ENCODE measurements around the gene SLC9A9. TPM values are rescaled to one million over a fixed set of nuclear protein-coding genes. Genes with fewer than 3 reads are reported as not detected.

Gene SLC9A9
- polyA plus RNA-seq, 1 of the 3 experiments (the other 2 are of a cell fraction), result 0.05 TPM

DNA sequence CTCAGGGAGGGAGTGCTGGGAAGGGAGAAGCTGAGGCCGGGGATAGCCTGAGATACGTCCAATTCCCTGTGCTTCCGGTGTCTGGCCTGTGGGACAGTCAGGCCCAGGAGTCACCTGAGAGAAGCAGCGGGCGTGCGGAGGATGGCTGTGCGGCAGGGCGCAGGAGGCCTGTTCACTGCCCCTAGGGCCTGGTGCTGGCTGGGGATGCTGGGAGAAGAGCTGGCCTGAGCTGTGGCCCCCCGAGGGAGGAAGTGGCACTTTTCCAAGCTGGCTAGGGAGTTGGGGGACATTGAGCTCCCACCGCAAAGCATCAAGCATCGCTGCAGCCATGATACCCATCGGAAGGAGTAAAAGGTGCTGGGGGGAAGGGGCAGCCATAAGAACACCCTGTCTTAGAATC lies 619.9 kb downstream of the SLC9A9 start:
- no peak for TF ChIP-seq JUND (IDR thresholded peaks at IDR 0.05)
- no peak for TF ChIP-seq NFIC (IDR thresholded peaks at IDR 0.05; ENCODE audit: borderline replicate concordance)
- TF ChIP-seq, protein P1, sequence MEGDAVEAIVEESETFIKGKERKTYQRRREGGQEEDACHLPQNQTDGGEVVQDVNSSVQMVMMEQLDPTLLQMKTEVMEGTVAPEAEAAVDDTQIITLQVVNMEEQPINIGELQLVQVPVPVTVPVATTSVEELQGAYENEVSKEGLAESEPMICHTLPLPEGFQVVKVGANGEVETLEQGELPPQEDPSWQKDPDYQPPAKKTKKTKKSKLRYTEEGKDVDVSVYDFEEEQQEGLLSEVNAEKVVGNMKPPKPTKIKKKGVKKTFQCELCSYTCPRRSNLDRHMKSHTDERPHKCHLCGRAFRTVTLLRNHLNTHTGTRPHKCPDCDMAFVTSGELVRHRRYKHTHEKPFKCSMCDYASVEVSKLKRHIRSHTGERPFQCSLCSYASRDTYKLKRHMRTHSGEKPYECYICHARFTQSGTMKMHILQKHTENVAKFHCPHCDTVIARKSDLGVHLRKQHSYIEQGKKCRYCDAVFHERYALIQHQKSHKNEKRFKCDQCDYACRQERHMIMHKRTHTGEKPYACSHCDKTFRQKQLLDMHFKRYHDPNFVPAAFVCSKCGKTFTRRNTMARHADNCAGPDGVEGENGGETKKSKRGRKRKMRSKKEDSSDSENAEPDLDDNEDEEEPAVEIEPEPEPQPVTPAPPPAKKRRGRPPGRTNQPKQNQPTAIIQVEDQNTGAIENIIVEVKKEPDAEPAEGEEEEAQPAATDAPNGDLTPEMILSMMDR (IDR thresholded peaks at IDR 0.05), result no peak
- TF ChIP-seq, protein P2, sequence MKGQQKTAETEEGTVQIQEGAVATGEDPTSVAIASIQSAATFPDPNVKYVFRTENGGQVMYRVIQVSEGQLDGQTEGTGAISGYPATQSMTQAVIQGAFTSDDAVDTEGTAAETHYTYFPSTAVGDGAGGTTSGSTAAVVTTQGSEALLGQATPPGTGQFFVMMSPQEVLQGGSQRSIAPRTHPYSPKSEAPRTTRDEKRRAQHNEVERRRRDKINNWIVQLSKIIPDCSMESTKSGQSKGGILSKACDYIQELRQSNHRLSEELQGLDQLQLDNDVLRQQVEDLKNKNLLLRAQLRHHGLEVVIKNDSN (IDR thresholded peaks at IDR 0.05; ENCODE audit: borderline replicate concordance, low read depth), result no peak
- TF ChIP-seq FOSL2 (IDR thresholded peaks at IDR 0.05; ENCODE audit: borderline replicate concordance, low read depth), result no peak
- no peak for TF ChIP-seq POLR2AphosphoS5 (IDR thresholded peaks at IDR 0.05; ENCODE audit: low read depth, low read length)
- TF ChIP-seq, protein P3, sequence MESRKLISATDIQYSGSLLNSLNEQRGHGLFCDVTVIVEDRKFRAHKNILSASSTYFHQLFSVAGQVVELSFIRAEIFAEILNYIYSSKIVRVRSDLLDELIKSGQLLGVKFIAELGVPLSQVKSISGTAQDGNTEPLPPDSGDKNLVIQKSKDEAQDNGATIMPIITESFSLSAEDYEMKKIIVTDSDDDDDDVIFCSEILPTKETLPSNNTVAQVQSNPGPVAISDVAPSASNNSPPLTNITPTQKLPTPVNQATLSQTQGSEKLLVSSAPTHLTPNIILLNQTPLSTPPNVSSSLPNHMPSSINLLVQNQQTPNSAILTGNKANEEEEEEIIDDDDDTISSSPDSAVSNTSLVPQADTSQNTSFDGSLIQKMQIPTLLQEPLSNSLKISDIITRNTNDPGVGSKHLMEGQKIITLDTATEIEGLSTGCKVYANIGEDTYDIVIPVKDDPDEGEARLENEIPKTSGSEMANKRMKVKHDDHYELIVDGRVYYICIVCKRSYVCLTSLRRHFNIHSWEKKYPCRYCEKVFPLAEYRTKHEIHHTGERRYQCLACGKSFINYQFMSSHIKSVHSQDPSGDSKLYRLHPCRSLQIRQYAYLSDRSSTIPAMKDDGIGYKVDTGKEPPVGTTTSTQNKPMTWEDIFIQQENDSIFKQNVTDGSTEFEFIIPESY (IDR thresholded peaks at IDR 0.05; ENCODE audit: borderline replicate concordance, low read depth), result no peak
- TF ChIP-seq RFX5 (IDR thresholded peaks at IDR 0.05; ENCODE audit: low read length), result no peak
- TF ChIP-seq, protein P4, sequence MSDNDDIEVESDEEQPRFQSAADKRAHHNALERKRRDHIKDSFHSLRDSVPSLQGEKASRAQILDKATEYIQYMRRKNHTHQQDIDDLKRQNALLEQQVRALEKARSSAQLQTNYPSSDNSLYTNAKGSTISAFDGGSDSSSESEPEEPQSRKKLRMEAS (IDR thresholded peaks at IDR 0.05; ENCODE audit: low read depth), result no peak
- TF ChIP-seq MXI1 (IDR thresholded peaks at IDR 0.05; ENCODE audit: low read depth, low read length), result no peak
- TF ChIP-seq YY1 (IDR thresholded peaks at IDR 0.05; ENCODE audit: low read depth), result no peak
- TF ChIP-seq, protein P5, sequence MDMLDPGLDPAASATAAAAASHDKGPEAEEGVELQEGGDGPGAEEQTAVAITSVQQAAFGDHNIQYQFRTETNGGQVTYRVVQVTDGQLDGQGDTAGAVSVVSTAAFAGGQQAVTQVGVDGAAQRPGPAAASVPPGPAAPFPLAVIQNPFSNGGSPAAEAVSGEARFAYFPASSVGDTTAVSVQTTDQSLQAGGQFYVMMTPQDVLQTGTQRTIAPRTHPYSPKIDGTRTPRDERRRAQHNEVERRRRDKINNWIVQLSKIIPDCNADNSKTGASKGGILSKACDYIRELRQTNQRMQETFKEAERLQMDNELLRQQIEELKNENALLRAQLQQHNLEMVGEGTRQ (IDR thresholded peaks at IDR 0.05; ENCODE audit: borderline replicate concordance, low read depth, low read length), result no peak
- no peak for TF ChIP-seq TAF1 (IDR thresholded peaks at IDR 0.05; ENCODE audit: borderline replicate concordance, low read depth, low read length)

More for the DNA sequence above, 619.9 kb downstream of the SLC9A9 start:
- H3K9me2 ChIP-seq, result no peaks in the 10 kb centered on the region
- H3K4me2 ChIP-seq, result no peak overlapping the region
- H3K27me3 ChIP-seq (ENCODE audit: insufficient read depth), result no peaks in the 10 kb centered on the region
- H3F3A ChIP-seq (replicated peaks; ENCODE audit: insufficient read depth), result no peaks in the 10 kb centered on the region
- CTCF ChIA-PET, result no interaction called here
- H3K79me2 ChIP-seq (ENCODE audit: insufficient read depth), result no peaks in the 10 kb centered on the region
- H3K9ac ChIP-seq, result no peak overlapping the region
- no peak for DNase-seq
- no peaks in the 10 kb centered on the region for H3K36me3 ChIP-seq (replicated peaks in 1 of 2; ENCODE audit: control insufficient read depth in 1 of 2, insufficient read depth in 2 of 2, low read length in 1 of 2)
- POLR2A ChIA-PET, result no interaction called here
- H4K20me1 ChIP-seq (ENCODE audit: insufficient read depth), result no peaks in the 10 kb centered on the region
- H3K27ac ChIP-seq (ENCODE audit: low read depth in 2 of 2, low read length in 1 of 2), result no peak overlapping the region
- no peak overlapping the region for H2AFZ ChIP-seq (ENCODE audit: low read depth)
- no peak overlapping the region for H3K4me3 ChIP-seq (ENCODE audit: low read depth in 2 of 2, low read length in 1 of 2)
- H3K9me3 ChIP-seq, result no peaks in the 10 kb centered on the region
- WGBS (ENCODE audit: low lambda C conversion rate), result 61% methylated on average over 10 of the region's 12 CpGs
- H3K4me1 ChIP-seq (ENCODE audit: control insufficient read depth in 1 of 2, insufficient read depth in 2 of 2, low read depth in 1 of 2, low read length in 1 of 2), result no peaks in the 10 kb centered on the region

Measured in SK-N-SH (cell line).